ENCODE results near the gene RPS25.
A peak's percentile ranks its signal among the peaks of the same experiment; 100 is the strongest.
"Not testable (repeated sequence)": the region's sequence is repeated elsewhere in the genome, so short reads cannot be mapped to it uniquely, and the experiment has no call there.

Gene RPS25

GRCh38 chr11:119038884-119039283 lies 20.7 kb upstream of the RPS25 start:
- no peak for DNase-seq (ENCODE audit: low read depth)

GRCh38 chr11:119034813-119035212 lies 16.7 kb upstream of the RPS25 start:
- no peak for DNase-seq (ENCODE audit: low read depth)

GRCh38 chr11:119033421-119033820 lies 15.3 kb upstream of the RPS25 start:
- not testable (repeated sequence) for DNase-seq (ENCODE audit: low read depth)

- no peak for DNase-seq (ENCODE audit: low read depth)
Observed at GRCh38 chr11:119031912-119032280, 13.8 kb upstream of the RPS25 start.

GRCh38 chr11:119030329-119031047 lies 12.3 kb upstream of the RPS25 start, which contains the start of gene SLC37A4:
Gene SLC37A4 (minus strand): TSS chr11:119030877.
- peak; percentile 98 for DNase-seq (ENCODE audit: low read depth)

GRCh38 chr11:119030029-119030328 lies 11.8 kb upstream of the RPS25 start:
- DNase-seq (ENCODE audit: low read depth): no peak

GRCh38 chr11:119029340-119030028 lies 11.3 kb upstream of the RPS25 start:
- DNase-seq (ENCODE audit: low read depth): no peak

- DNase-seq (ENCODE audit: low read depth): no peak
Observed at GRCh38 chr11:119029069-119029339, 10.9 kb upstream of the RPS25 start.

GRCh38 chr11:119028346-119029068 lies 10.4 kb upstream of the RPS25 start:
- no peak for DNase-seq (ENCODE audit: low read depth)

GRCh38 chr11:119027561-119028345 lies 9.6 kb upstream of the RPS25 start:
- no peak for DNase-seq (ENCODE audit: low read depth)

GRCh38 chr11:119026970-119027369 lies 8.8 kb upstream of the RPS25 start:
- no peak for DNase-seq (ENCODE audit: low read depth)

GRCh38 chr11:119025978-119026766 lies 8.0 kb upstream of the RPS25 start:
- DNase-seq (ENCODE audit: low read depth): no peak

- DNase-seq (ENCODE audit: low read depth): no peak
Observed at GRCh38 chr11:119025541-119025940, 7.4 kb upstream of the RPS25 start.

GRCh38 chr11:119025099-119025473 lies 6.9 kb upstream of the RPS25 start:
- DNase-seq (ENCODE audit: low read depth): no peak

GRCh38 chr11:119024430-119025098 lies 6.4 kb upstream of the RPS25 start:
- DNase-seq (ENCODE audit: low read depth): no peak

- peak; percentile 68 for DNase-seq (ENCODE audit: low read depth)
Observed at GRCh38 chr11:119023741-119024140, 5.6 kb upstream of the RPS25 start.

GRCh38 chr11:119021631-119022030 lies 3.5 kb upstream of the RPS25 start:
- DNase-seq (ENCODE audit: low read depth): no peak

- DNase-seq (ENCODE audit: low read depth): no peak
Observed at GRCh38 chr11:119019996-119020395, 1.9 kb upstream of the RPS25 start.

GRCh38 chr11:119017377-119017776 lies 766 bp downstream of the RPS25 start:
- DNase-seq (ENCODE audit: low read depth): not testable (repeated sequence)

- no peak for DNase-seq (ENCODE audit: low read depth)
Observed at GRCh38 chr11:119016216-119017009, 1.7 kb downstream of the RPS25 start.
